Liver (tissue), 9 donors: Measurements from ENCODE around the gene SCYGR1. TPM values are rescaled to one million over a fixed set of nuclear protein-coding genes. Genes with fewer than 3 reads are reported as not detected.

Experiments used
- DNase-seq: peaks from one replicate; pipeline ENCODE4 v3.0.0-alpha.2; 2017; ENCODE audit warnings: low spot score
- H3K27ac ChIP-seq, 2 donors: one replicate each; pipeline ENCODE4 v1.7.0; 2013; ENCODE audit warnings: inconsistent platforms in 2 of 2, low read length in 2 of 2, control low read depth in 1 of 2, low read depth in 1 of 2, mild to moderate bottlenecking in 1 of 2
- H3K27me3 ChIP-seq, 4 donors: one replicate each; pipeline versions ENCODE4 v1.6.1 to v1.7.0; 2013; ENCODE audit warnings: low read length in 3 of 4, inconsistent platforms in 1 of 4, mild to moderate bottlenecking in 1 of 4, moderate library complexity in 1 of 4; ENCODE audit not compliant: control insufficient read depth in 4 of 4, insufficient read depth in 4 of 4
- H3K36me3 ChIP-seq, 4 donors: one replicate each; pipeline versions ENCODE4 v1.6.1 to v1.7.0; 2013; ENCODE audit warnings: low read length in 3 of 4, mild to moderate bottlenecking in 3 of 4, low read depth in 1 of 4, moderate library complexity in 1 of 4; ENCODE audit not compliant: control insufficient read depth in 4 of 4, insufficient read depth in 3 of 4
- H3K4me1 ChIP-seq, 4 donors: one replicate each; pipeline versions ENCODE4 v1.6.1 to v1.7.0; 2013; ENCODE audit warnings: low read length in 3 of 4, mild to moderate bottlenecking in 3 of 4, moderate library complexity in 1 of 4; ENCODE audit not compliant: control insufficient read depth in 4 of 4, insufficient read depth in 4 of 4
- H3K4me3 ChIP-seq, 3 donors: one replicate each; pipeline versions ENCODE4 v1.6.1 to v1.7.0; 2013; ENCODE audit warnings: low read length in 3 of 3, control low read depth in 1 of 3, low read depth in 1 of 3, mild to moderate bottlenecking in 1 of 3
- H3K9ac ChIP-seq, 2 donors: one replicate each; pipeline ENCODE4 v1.7.0; 2013; ENCODE audit warnings: low read length in 2 of 2, mild to moderate bottlenecking in 2 of 2, moderate library complexity in 2 of 2, control low read depth in 1 of 2, low read depth in 1 of 2
- H3K9me3 ChIP-seq, 4 donors: one replicate each; pipeline versions ENCODE4 v1.6.1 to v1.7.0; 2013; ENCODE audit warnings: low read length in 3 of 4; ENCODE audit not compliant: control insufficient read depth in 4 of 4
- EGR1 ChIP-seq, 2 donors: IDR thresholded peaks; 2 replicates each; pipeline ENCODE4 v1.6.1; 2016 to 2018; ENCODE audit warnings: antibody characterized with exemption in 2 of 2, low read depth in 2 of 2
- FOXA1 ChIP-seq: IDR thresholded peaks from 2 replicates; pipeline ENCODE4 v1.6.1; 2016; ENCODE audit warnings: antibody characterized with exemption
- FOXA2 ChIP-seq: IDR thresholded peaks from 2 replicates; pipeline ENCODE4 v1.6.1; 2016; ENCODE audit warnings: antibody characterized with exemption
- GABPA ChIP-seq, 2 donors: IDR thresholded peaks in 1 of 2; conservative IDR thresholded peaks in 1 of 2; 2 replicates each; pipeline ENCODE4 v1.6.1; 2016; ENCODE audit warnings: antibody characterized with exemption in 2 of 2, mild to moderate bottlenecking in 1 of 2, moderate library complexity in 1 of 2
- HNF4A ChIP-seq, 2 donors: conservative IDR thresholded peaks; 2 replicates each; pipeline ENCODE4 v1.6.1; 2016; ENCODE audit warnings: antibody characterized with exemption in 2 of 2, mild to moderate bottlenecking in 2 of 2
- HNF4G ChIP-seq: IDR thresholded peaks from 2 replicates; pipeline ENCODE4 v1.6.1; 2016; ENCODE audit warnings: antibody characterized with exemption
- JUND ChIP-seq, 2 donors: IDR thresholded peaks; 2 replicates each; pipeline ENCODE4 v1.6.1; 2016; ENCODE audit warnings: antibody characterized with exemption in 2 of 2
- NR2F2 ChIP-seq: IDR thresholded peaks from 2 replicates; pipeline ENCODE4 v1.6.1; 2016; ENCODE audit warnings: antibody characterized with exemption
- RAD21 ChIP-seq, 2 donors: IDR thresholded peaks; 2 replicates each; pipeline ENCODE4 v1.6.1; 2016; ENCODE audit warnings: antibody characterized with exemption in 2 of 2, mild to moderate bottlenecking in 2 of 2
- RXRA ChIP-seq, 2 donors: IDR thresholded peaks; 2 replicates each; pipeline ENCODE4 v1.6.1; 2017 to 2018; ENCODE audit warnings: antibody characterized with exemption in 2 of 2, mild to moderate bottlenecking in 1 of 2
- SP1 ChIP-seq: IDR thresholded peaks from 2 replicates; pipeline ENCODE4 v1.6.1; 2018; ENCODE audit warnings: antibody characterized with exemption, mild to moderate bottlenecking
- TAF1 ChIP-seq: conservative IDR thresholded peaks from 2 replicates; pipeline ENCODE4 v1.6.1; 2016; ENCODE audit warnings: antibody characterized with exemption, mild to moderate bottlenecking
- YY1 ChIP-seq: IDR thresholded peaks from 2 replicates; pipeline ENCODE4 v1.6.1; 2016; ENCODE audit warnings: antibody characterized with exemption, mild to moderate bottlenecking
- WGBS: extraction: QIAGEN DNeasy Blood & Tissue Kit; methylation state at CpG from one replicate; pipeline ENCODE4 v1.1.7; 2013; 5-methylcytosine and 5-hydroxymethylcytosine counted together
- polyA plus RNA-seq, 2 donors: library from polyadenylated mRNA; stranded (reverse) in 1 of 2; unstranded in 1 of 2; fragments of 200-250 nt in 1 of 2; fragments of >200 nt in 1 of 2; fragmentation: Nextera tagmentation in 1 of 2; extraction: Ambion mirVana in 1 of 2; gene quantifications; one replicate each; pipeline versions ENCODE4 v1.2.1 to v1.2.3, GENCODE V29; 2013 to 2015
- total RNA-seq, 2 donors: library from RNA; depleted of rRNA; stranded (reverse); fragments of >200 nt; gene quantifications; one replicate each; pipeline ENCODE4 v1.2.3, GENCODE V29; 2014
- TF ChIP-seq, protein P1 (sequence below): IDR thresholded peaks from 2 replicates; pipeline ENCODE4 v1.6.1; 2016; ENCODE audit warnings: antibody characterized with exemption
- TF ChIP-seq, protein P2 (sequence below): fragments of 150-350 bp; IDR thresholded peaks from 2 replicates; pipeline ENCODE4 v1.5.1; 2017; ENCODE audit warnings: improper control_type of control experiment, low read depth, low read length; ENCODE audit not compliant: missing input control
- TF ChIP-seq, protein P3 (sequence below): IDR thresholded peaks from 2 replicates; pipeline ENCODE4 v1.6.1; 2016; ENCODE audit warnings: antibody characterized with exemption
- TF ChIP-seq, protein P4 (sequence below): IDR thresholded peaks from 2 replicates; pipeline ENCODE4 v1.6.1; 2016; ENCODE audit warnings: antibody characterized with exemption
- donor health status: healthy.
- donor health status: healthy.
- donor health status: healthy.
- donor health status: healthy.
- donor health status: healthy.

Gene SCYGR1
- total and polyA plus RNA-seq, 4 donors = not detected

DNA sequence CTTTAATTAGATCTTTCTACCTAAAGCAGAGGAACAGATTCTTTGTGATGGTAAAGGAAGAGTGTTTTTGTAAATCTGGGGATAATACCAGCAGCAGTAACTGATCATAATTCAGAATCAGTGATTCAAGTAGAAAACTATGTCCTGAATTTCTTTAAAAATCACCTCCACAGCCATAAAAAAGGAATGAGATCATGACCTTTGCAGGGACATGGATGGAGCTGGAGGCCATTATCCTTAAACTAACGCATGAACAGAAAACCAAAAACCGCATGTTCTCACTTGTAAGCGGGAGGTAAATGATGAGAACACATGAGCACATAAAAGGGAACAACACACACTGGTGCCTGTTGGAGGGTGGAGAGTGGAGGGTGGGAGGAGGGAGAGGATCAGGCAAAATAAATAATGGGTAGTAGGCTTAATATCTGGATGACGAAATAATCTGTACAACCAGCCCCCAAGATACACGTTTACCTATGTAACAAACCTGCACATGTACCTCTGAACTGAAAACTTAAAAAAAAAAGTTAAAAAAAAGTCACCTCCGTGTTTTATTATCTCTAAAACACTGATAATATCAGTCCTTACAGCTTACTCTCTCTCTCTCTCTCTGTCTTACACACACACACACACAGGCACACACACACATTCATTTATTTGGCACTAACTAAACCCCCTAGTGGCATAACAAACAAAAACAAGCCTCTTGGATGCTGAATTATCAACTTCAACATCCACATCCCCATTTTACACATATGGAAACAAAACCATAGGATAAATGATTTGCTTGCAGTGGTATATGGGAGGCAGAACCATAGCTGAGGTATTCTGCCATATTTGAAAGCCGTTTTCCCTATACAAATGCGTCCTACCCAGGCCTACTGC is 10.0 kb downstream of the SCYGR1 start:
- 75% methylated on average over 8 of the region's 8 CpGs for WGBS
- H3K4me3 ChIP-seq = no peak overlapping the region
- H3K4me1 ChIP-seq = no peaks in the 10 kb centered on the region
- H3K36me3 ChIP-seq = no peaks in the 10 kb centered on the region
- H3K9ac ChIP-seq = no peak overlapping the region
- DNase-seq = no peak
- TF ChIP-seq GABPA (IDR thresholded peaks at IDR 0.05 in 1 of 2, conservative IDR thresholded peaks at IDR 0.05 in 1 of 2) = no peak
- TF ChIP-seq, protein P1, sequence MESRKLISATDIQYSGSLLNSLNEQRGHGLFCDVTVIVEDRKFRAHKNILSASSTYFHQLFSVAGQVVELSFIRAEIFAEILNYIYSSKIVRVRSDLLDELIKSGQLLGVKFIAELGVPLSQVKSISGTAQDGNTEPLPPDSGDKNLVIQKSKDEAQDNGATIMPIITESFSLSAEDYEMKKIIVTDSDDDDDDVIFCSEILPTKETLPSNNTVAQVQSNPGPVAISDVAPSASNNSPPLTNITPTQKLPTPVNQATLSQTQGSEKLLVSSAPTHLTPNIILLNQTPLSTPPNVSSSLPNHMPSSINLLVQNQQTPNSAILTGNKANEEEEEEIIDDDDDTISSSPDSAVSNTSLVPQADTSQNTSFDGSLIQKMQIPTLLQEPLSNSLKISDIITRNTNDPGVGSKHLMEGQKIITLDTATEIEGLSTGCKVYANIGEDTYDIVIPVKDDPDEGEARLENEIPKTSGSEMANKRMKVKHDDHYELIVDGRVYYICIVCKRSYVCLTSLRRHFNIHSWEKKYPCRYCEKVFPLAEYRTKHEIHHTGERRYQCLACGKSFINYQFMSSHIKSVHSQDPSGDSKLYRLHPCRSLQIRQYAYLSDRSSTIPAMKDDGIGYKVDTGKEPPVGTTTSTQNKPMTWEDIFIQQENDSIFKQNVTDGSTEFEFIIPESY = no peak
- no peak for TF ChIP-seq NR2F2
- TF ChIP-seq FOXA1 = no peak
- TF ChIP-seq FOXA2 = no peak
- TF ChIP-seq SP1 = no peak
- TF ChIP-seq, protein P2, sequence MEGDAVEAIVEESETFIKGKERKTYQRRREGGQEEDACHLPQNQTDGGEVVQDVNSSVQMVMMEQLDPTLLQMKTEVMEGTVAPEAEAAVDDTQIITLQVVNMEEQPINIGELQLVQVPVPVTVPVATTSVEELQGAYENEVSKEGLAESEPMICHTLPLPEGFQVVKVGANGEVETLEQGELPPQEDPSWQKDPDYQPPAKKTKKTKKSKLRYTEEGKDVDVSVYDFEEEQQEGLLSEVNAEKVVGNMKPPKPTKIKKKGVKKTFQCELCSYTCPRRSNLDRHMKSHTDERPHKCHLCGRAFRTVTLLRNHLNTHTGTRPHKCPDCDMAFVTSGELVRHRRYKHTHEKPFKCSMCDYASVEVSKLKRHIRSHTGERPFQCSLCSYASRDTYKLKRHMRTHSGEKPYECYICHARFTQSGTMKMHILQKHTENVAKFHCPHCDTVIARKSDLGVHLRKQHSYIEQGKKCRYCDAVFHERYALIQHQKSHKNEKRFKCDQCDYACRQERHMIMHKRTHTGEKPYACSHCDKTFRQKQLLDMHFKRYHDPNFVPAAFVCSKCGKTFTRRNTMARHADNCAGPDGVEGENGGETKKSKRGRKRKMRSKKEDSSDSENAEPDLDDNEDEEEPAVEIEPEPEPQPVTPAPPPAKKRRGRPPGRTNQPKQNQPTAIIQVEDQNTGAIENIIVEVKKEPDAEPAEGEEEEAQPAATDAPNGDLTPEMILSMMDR = no peak
- no peak for TF ChIP-seq JUND (IDR thresholded peaks at IDR 0.05)
- H3K9me3 ChIP-seq = no peaks in the 10 kb centered on the region
- H3K27me3 ChIP-seq = no peaks in the 10 kb centered on the region
- no peak overlapping the region for H3K27ac ChIP-seq

DNA sequence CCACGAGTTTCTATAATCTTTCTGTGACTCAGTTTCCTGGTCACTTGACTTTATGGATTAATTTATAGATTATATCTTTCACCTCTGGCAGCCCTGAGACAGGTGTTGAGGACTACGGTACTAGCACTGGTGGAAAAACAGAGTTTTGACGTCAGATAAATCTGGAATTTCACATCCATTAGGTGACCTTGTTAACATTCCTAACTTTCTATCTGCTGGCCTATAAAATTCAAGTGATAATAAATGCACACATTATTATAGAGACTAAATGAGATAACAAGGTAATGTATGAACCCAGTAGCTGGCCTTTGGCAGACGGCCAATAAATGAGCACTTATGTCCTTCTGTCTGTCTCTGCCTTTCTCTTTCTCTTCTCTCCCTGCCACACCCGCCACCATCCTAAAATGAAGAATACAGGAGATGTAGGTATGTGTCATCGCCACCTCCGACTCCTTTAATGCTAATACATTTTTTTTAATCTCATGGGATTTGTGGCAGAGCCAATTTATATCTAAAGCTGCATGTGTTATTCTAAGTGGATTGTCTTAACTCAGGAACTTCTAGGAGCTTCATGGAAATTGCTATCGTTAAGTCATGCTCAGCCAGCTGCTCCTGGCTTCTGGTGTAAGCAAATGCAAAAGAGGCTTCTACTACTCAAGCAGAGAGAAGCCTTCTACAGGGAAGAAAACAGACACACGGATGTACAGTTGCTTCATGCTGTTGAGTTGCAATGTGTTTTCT is 10.9 kb downstream of the SCYGR1 start:
- Histone ChIP-seq H3K36me3 (no peaks in the 10 kb centered on the region), H3K4me1 (no peaks in the 10 kb centered on the region), H3K27me3 (no peaks in the 10 kb centered on the region), H3K9me3 (no peaks in the 10 kb centered on the region), H3K27ac (no peak overlapping the region), H3K4me3 (no peak overlapping the region), H3K9ac (no peak overlapping the region)
- DNase-seq = no peak
- 70% methylated on average over 9 of the region's 9 CpGs for WGBS
- TF ChIP-seq, protein P3, sequence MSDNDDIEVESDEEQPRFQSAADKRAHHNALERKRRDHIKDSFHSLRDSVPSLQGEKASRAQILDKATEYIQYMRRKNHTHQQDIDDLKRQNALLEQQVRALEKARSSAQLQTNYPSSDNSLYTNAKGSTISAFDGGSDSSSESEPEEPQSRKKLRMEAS = no peak
- TF ChIP-seq RXRA (IDR thresholded peaks at IDR 0.05) (no peak), EGR1 (IDR thresholded peaks at IDR 0.05; ENCODE audit: low read depth in 2 of 2) (no peak), FOXA1 (no peak), TAF1 (no peak)

DNA sequence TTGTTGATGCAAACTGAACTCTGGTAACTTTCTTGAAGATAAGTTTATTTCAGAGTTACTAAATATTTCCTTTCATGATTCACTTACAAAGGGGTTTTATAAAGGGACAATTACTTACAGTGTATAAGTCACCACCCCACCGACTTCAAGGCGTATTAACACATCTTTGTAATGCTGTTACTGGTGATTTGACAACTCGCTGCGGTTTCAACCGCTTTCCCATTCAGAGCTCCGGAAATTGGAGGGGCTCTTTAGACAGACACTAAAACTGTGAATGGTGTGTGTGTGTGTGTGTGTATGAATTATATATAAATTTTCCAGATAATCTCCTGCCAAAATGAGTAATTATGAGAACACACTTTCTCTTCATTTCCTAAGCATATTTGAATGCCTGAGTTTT is 13.6 kb downstream of the SCYGR1 start:
- Histone ChIP-seq H3K4me1 (no peaks in the 10 kb centered on the region), H3K36me3 (no peaks in the 10 kb centered on the region), H3K27ac (no peak overlapping the region), H3K4me3 (no peak overlapping the region), H3K27me3 (no peaks in the 10 kb centered on the region), H3K9me3 (no peaks in the 10 kb centered on the region), H3K9ac (no peak overlapping the region)
- no peak for DNase-seq
- 82% methylated on average over 6 of the region's 6 CpGs for WGBS
- TF ChIP-seq RAD21 (IDR thresholded peaks at IDR 0.05) (no peak), FOXA1 (no peak), HNF4G (no peak), NR2F2 (no peak), TAF1 (no peak), HNF4A (conservative IDR thresholded peaks at IDR 0.05) (no peak), YY1 (no peak), JUND (IDR thresholded peaks at IDR 0.05) (no peak), FOXA2 (no peak), GABPA (IDR thresholded peaks at IDR 0.05 in 1 of 2, conservative IDR thresholded peaks at IDR 0.05 in 1 of 2) (no peak)
- TF ChIP-seq, protein P2 = no peak
- TF ChIP-seq, protein P4, sequence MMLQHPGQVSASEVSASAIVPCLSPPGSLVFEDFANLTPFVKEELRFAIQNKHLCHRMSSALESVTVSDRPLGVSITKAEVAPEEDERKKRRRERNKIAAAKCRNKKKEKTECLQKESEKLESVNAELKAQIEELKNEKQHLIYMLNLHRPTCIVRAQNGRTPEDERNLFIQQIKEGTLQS = no peak
